Cardiac muscle cell (in vitro differentiated cells and primary cell): ENCODE measurements around the gene ARMC9. TPM values are rescaled to one million over a fixed set of nuclear protein-coding genes. Genes with fewer than 3 reads are reported as not detected.

ENCODE experiments used
- DNase-seq, 2 donors: peaks; one replicate each; pipeline versions ENCODE4 v3.0.0 to v3.0.0-alpha.2; 2010 to 2017; ENCODE audit warnings: low read depth in 1 of 2, low spot score in 1 of 2
- H3K27ac ChIP-seq: fragments of 200-600 bp; sonication (generic); 2 replicates; pipeline ENCODE4 v1.5.1; 2016
- H3K27me3 ChIP-seq: fragments of 200-600 bp; sonication (generic); 2 replicates; pipeline ENCODE4 v1.6.0; 2016; ENCODE audit warnings: control low read depth
- H3K36me3 ChIP-seq: fragments of 200-600 bp; sonication (generic); 2 replicates; pipeline ENCODE4 v1.5.1; 2016; ENCODE audit warnings: control low read depth
- H3K4me1 ChIP-seq: fragments of 200-600 bp; sonication (generic); 2 replicates; pipeline ENCODE4 v1.8.1; 2017; ENCODE audit warnings: low read depth, mild to moderate bottlenecking, mixed run types
- H3K4me3 ChIP-seq: fragments of 200-600 bp; sonication (generic); 2 replicates; pipeline ENCODE4 v1.5.1; 2016; ENCODE audit warnings: mild to moderate bottlenecking
- H3K9me3 ChIP-seq: fragments of 200-600 bp; sonication (generic); 2 replicates; pipeline ENCODE4 v1.5.1; 2017; ENCODE audit warnings: low read depth, mild to moderate bottlenecking, control low read depth
- CTCF ChIP-seq: IDR thresholded peaks from 2 replicates; pipeline ENCODE4 v1.5.1; 2012; ENCODE audit warnings: low read depth, mild to moderate bottlenecking, low read length
- polyA plus RNA-seq: library from polyadenylated mRNA; unstranded; fragments of >200 nt; fragmentation: Nextera tagmentation; extraction: Ambion mirVana; gene quantifications from 2 replicates; pipeline ENCODE4 v1.2.1, GENCODE V29; 2016
- total RNA-seq: library from RNA; depleted of rRNA; stranded (reverse); fragments of >200 nt; gene quantifications from 2 replicates; pipeline ENCODE4 v1.2.3, GENCODE V29; 2016

The ARMC9 gene
- total and polyA plus RNA-seq, 2 experiments from 2014 or later: 27.4 to 30.0 TPM

- H3K36me3 ChIP-seq: no peaks in the 10 kb centered on the region
- H3K27me3 ChIP-seq: no peaks in the 10 kb centered on the region
- peak overlapping the region; percentile 46 for H3K27ac ChIP-seq
- TF ChIP-seq CTCF: no peak
- no peaks in the 10 kb centered on the region for H3K9me3 ChIP-seq
- peak overlapping the region; percentile 82 for H3K4me3 ChIP-seq
- peak in 1 of 2 donors; percentile 35 for DNase-seq
- H3K4me1 ChIP-seq: peaks cover 7% of the 10 kb centered on the region
Measured at GRCh38 chr2:231199219-231199618, 788 bp downstream of the ARMC9 start.

GRCh38 chr2:231200805-231201474 is 2.5 kb downstream of the ARMC9 start:
- no peaks in the 10 kb centered on the region for H3K9me3 ChIP-seq
- no peak for TF ChIP-seq CTCF
- no peak overlapping the region for H3K27ac ChIP-seq
- peaks cover 7% of the 10 kb centered on the region for H3K4me1 ChIP-seq
- no peak overlapping the region for H3K4me3 ChIP-seq
- no peaks in the 10 kb centered on the region for H3K36me3 ChIP-seq
- no peaks in the 10 kb centered on the region for H3K27me3 ChIP-seq
- peak in 1 of 2 donors; percentile 50 for DNase-seq

GRCh38 chr2:231201475-231201814 is 3.0 kb downstream of the ARMC9 start:
- TF ChIP-seq CTCF: no peak
- peaks cover 7% of the 10 kb centered on the region for H3K4me1 ChIP-seq
- no peak overlapping the region for H3K27ac ChIP-seq
- no peaks in the 10 kb centered on the region for H3K27me3 ChIP-seq
- H3K9me3 ChIP-seq: no peaks in the 10 kb centered on the region
- no peak overlapping the region for H3K4me3 ChIP-seq
- no peaks in the 10 kb centered on the region for H3K36me3 ChIP-seq
- DNase-seq: no peak

GRCh38 chr2:231203087-231203486 is 4.7 kb downstream of the ARMC9 start:
- H3K4me3 ChIP-seq: no peak overlapping the region
- H3K36me3 ChIP-seq: no peaks in the 10 kb centered on the region
- peaks cover 7% of the 10 kb centered on the region for H3K4me1 ChIP-seq
- no peaks in the 10 kb centered on the region for H3K9me3 ChIP-seq
- TF ChIP-seq CTCF: no peak
- DNase-seq: no peak
- no peak overlapping the region for H3K27ac ChIP-seq
- H3K27me3 ChIP-seq: no peaks in the 10 kb centered on the region

- Histone ChIP-seq H3K27me3 (no peaks in the 10 kb centered on the region), H3K36me3 (no peaks in the 10 kb centered on the region), H3K27ac (no peak overlapping the region), H3K9me3 (no peaks in the 10 kb centered on the region), H3K4me3 (no peak overlapping the region), H3K4me1 (peaks cover 4% of the 10 kb centered on the region)
- TF ChIP-seq CTCF: no peak
- no peak for DNase-seq
Measured at GRCh38 chr2:231204146-231204545, 5.7 kb downstream of the ARMC9 start.
